LNCaP clone FGC (cell line): Measurements from ENCODE around the gene CPVL.

Experiments used
- DNase-seq: peaks from one replicate; pipeline ENCODE4 v3.0.0-alpha.2; 2011; ENCODE audit warnings: low read depth
- H3K4me3 ChIP-seq: 2 replicates; pipeline ENCODE4 v1.5.1; 2011; ENCODE audit warnings: mild to moderate bottlenecking, low read depth, low read length, control low read depth
- CTCF ChIP-seq: IDR thresholded peaks from 2 replicates; pipeline ENCODE4 v1.5.1; 2012; ENCODE audit warnings: mild to moderate bottlenecking; ENCODE audit not compliant: control insufficient read depth, insufficient read depth; ENCODE audit errors: extremely low read depth

Gene CPVL

GRCh38 chr7:29138588-29138987 lies 7.7 kb downstream of the CPVL start:
- TF ChIP-seq CTCF: no peak
- no peak for DNase-seq
- no peak overlapping the region for H3K4me3 ChIP-seq

GRCh38 chr7:29135846-29136245 lies 10.5 kb downstream of the CPVL start:
- H3K4me3 ChIP-seq: no peak overlapping the region
- no peak for TF ChIP-seq CTCF
- no peak for DNase-seq

- DNase-seq: no peak
- TF ChIP-seq CTCF: no peak
- no peak overlapping the region for H3K4me3 ChIP-seq
Measured at GRCh38 chr7:29132980-29133379, 13.4 kb downstream of the CPVL start.

GRCh38 chr7:29131678-29132077 lies 14.7 kb downstream of the CPVL start:
- no peak for TF ChIP-seq CTCF
- H3K4me3 ChIP-seq: no peak overlapping the region
- DNase-seq: no peak

- no peak for DNase-seq
- TF ChIP-seq CTCF: no peak
- H3K4me3 ChIP-seq: no peak overlapping the region
Measured at GRCh38 chr7:29130096-29130495, 16.2 kb downstream of the CPVL start.

- TF ChIP-seq CTCF: no peak
- DNase-seq: no peak
- no peak overlapping the region for H3K4me3 ChIP-seq
Measured at GRCh38 chr7:29127527-29127926, 18.8 kb downstream of the CPVL start.

GRCh38 chr7:29126804-29127203 lies 19.5 kb downstream of the CPVL start:
- no peak for DNase-seq
- TF ChIP-seq CTCF: no peak
- no peak overlapping the region for H3K4me3 ChIP-seq
